Activated T-cell treated with anti-CD3 and anti-CD28 coated beads for 48 hours (primary cell): ENCODE measurements around the gene LRRN4CL.
"Not testable (repeated sequence)": the region's sequence is repeated elsewhere in the genome, so short reads cannot be mapped to it uniquely, and the experiment has no call there.

Source experiments
- DNase-seq: peaks from one replicate; pipeline ENCODE4 v3.0.0-alpha.2; 2020; ENCODE audit warnings: low read depth

Gene LRRN4CL

DNA sequence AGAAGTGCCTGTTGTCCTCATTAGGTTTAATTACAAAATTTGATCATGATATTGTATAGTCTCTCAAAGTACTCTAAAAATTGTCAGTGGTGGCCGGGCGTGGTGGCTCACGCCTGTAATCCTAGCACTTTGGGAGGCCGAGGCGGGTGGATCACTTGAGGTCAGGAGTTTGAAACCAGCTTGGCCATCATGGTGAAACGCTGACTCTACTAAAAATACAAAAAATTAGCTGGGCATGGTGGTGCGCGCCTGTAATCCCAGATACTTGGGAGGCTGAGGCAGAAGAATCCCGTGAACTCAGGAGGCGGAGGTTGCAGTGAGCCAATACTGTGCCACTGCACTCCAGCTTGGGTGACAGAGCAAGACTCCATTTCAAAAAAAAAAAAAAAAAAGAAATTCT is 13.9 kb downstream of the LRRN4CL start:
- not testable (repeated sequence) for DNase-seq

DNA sequence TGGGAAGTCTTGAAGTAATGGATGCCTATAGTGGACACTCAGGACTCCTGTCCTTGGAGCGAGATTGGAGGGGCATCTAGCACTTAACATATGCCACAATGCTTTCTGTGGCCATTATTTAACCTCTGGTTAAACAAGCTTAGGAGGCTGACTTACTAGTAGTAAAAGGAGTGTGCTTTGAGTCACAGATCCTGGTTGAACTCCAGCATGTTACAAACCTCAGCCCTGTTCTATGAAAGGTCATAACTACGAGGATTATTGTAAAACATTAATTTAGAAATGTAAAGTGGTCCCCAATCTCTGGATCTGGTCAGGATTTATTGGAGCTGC is 16.2 kb downstream of the LRRN4CL start:
- DNase-seq: no peak

DNA sequence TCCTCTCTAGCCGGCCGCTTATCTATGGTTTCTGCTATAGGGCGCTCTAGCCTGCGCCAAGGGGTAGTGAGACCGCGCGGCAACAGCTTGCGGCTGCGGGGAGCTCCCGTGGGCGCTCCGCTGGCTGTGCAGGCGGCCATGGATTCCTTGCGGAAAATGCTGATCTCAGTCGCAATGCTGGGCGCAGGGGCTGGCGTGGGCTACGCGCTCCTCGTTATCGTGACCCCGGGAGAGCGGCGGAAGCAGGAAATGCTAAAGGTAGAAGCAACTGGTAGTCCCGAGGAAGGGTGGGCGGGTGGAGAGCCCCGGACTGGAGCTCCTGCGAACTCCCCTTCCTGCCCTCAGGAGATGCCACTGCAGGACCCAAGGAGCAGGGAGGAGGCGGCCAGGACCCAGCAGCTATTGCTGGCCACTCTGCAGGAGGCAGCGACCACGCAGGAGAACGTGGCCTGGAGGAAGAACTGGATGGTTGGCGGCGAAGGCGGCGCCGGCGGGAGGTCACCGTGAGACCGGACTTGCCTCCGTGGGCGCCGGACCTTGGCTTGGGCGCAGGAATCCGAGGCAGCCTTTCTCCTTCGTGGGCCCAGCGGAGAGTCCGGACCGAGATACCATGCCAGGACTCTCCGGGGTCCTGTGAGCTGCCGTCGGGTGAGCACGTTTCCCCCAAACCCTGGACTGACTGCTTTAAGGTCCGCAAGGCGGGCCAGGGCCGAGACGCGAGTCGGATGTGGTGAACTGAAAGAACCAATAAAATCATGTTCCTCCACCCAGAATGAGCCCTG is 17.5 kb downstream of the LRRN4CL start, which contains the start of the genes LBHD1 and UQCC3:
Gene LBHD1 (minus strand): TSS at position 660 of the 782 bp plus-strand sequence. CDS start 2,236 bp downstream, outside the sequence.
Gene UQCC3 (plus strand): TSS at position 66 of the 782 bp plus-strand sequence. CDS start 73 bp downstream, at position 139.
- peak; percentile 67 for DNase-seq

DNA sequence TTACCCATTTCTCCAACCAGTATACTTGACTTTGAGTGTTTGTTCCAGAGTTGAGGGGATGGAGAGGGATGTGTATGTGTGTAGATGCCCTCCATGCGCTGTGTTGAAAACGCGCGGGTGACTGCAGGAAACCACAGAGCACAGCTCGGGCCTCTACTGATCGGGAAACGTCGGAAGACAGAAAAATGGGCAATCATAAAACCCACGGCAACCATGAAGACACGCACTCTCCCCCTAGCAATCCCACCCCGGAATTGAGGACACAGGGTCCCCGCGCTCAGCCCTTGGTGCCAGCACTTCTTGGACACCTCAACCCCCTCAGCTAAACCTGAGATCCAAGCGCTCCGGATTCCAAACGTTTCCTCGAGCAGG is 18.1 kb downstream of the LRRN4CL start:
- DNase-seq: no peak

DNA sequence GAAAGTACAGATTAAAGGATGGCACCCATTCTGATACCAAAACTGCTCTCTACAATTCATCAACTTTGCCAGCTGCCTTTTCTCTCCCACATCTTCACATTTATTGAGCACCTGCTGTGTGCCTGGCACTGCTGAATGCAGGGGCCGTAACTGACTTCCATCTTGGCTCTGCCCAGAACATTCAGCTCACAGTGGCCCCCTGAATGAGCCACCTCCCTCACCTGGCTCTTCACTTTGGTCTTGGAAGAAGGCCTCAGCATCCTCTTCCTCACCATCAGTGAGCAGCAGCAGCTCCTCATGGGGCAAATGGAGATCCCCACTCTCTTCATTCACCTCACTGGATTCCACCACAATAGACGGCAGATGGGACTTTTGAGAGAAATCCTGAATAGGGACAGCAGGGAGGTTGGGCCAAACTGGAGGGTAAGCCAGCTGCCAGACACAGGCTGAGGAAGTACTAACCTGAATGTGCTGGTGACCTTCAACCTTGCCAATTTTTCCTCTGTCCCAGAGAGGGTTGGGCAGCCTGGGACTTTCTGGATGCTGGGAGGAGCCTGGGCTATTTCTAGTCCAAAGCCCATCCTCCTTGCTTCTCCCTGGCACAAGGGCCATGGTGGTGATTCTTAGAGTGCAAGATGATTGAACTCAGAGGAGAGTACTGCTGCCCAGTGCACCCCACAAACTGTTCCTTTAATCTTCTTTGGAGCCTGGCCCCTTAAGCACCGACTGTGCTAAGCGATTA is 19.7 kb downstream of the LRRN4CL start:
- DNase-seq: no peak

DNA sequence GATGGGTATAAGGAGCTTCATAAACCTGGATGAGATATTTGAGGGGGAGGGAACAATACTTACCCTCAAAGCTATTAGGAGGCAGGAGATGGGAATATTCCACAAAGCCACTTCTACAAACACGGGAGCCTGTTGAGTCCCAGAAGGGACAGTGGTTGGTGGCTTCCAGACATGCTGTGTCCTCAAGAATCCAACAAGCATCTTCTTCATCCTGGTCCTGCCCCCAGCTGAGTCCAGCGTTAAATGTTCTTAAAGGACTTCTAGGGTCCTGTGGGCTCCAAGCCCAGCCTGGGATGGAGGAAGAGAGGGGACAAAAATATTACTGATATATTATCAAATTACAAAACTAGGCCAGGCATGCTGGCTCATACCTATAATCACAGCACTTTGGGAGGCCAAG is 21.9 kb downstream of the LRRN4CL start:
- no peak for DNase-seq

DNA sequence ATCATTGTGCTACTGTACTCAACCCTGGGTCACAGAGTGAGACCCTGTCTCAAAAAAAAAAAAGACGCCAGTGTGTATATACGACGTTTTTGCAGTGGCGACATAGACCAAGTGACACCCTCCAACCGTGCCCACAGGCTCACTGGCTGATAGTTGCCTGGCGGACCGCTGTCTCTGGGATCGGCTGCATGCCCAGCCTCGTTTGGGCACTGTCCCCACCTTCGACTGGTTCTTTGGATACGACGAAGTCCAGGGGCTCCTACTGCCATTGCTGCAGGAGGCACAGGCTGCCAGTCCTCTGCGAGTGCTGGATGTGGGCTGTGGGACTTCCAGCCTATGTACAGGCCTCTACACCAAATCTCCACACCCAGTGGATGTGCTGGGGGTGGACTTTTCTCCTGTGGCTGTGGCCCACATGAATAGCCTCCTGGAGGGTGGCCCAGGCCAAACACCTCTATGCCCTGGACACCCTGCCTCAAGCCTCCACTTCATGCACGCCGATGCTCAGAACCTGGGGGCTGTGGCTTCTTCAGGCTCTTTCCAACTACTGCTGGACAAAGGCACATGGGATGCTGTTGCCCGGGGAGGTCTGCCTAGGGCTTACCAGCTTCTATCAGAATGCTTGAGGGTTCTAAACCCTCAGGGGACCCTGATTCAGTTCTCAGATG is 22.9 kb downstream of the LRRN4CL start:
- no peak for DNase-seq

DNA sequence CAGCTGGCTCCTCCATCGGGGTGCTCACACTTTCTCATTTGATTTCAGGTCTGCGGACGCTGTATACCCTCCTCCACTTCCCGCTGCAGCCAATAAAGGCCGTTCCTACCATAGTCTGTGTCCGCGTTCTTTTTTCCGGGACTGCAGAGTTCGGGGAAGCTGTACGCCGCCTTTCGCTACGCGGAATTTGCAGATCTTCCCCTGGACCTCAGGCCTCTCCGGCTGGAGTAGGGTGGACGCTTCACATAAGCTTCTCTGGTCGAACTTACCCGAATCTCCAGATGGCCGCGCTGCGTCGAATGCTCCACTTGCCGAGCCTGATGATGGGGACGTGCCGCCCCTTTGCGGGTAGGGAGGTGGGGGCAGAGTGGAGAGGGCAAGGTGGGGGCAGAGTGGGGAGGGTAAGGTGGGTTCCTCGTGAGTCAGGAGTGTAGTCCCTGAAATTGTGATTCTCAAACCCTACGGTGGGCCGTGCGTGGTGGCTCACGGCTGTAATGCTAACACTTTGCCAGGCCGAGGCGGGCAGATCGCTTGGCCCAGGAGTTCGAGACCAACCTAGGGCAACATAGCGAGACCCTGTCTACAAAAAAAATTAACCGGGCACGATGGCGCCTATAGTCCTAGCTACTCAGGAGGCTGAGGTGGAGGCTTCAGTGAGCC is 23.6 kb downstream of the LRRN4CL start:
- DNase-seq: peak; percentile 56

DNA sequence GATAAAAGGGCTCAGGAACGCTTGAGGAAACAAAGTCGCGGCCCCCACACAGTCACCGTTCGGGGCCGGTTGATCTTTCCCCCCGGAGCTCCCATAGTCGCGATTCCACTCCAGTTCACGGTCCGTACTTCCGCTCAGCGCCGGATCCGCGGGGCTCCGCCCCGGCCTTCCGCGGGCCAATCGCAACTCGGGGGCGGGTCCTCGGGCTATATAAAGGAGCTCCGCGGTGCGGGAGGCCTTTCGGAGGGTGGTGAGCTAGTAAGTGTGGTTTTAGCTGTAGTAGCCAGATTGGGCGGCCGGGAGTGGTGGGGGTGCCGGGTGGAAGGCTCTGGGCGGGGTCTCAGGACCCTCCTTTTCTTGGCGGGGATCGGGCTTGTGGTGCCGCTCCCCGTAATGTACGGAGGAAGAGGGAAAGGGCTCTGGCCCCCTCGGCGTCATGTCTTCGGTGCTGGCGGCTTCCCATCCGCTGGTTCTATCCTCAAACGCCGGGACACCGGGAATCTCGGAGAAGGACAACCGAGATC is 24.2 kb downstream of the LRRN4CL start, which contains the start of the genes C11orf98 and CSKMT:
Gene C11orf98 (minus strand): TSS at position 136 of the 524 bp plus-strand sequence. CDS start 41 bp downstream, at position 95.
Gene CSKMT (plus strand): TSS at position 238 of the 524 bp plus-strand sequence. CDS start 568 bp downstream, outside the sequence.
- DNase-seq: peak; percentile 95

DNA sequence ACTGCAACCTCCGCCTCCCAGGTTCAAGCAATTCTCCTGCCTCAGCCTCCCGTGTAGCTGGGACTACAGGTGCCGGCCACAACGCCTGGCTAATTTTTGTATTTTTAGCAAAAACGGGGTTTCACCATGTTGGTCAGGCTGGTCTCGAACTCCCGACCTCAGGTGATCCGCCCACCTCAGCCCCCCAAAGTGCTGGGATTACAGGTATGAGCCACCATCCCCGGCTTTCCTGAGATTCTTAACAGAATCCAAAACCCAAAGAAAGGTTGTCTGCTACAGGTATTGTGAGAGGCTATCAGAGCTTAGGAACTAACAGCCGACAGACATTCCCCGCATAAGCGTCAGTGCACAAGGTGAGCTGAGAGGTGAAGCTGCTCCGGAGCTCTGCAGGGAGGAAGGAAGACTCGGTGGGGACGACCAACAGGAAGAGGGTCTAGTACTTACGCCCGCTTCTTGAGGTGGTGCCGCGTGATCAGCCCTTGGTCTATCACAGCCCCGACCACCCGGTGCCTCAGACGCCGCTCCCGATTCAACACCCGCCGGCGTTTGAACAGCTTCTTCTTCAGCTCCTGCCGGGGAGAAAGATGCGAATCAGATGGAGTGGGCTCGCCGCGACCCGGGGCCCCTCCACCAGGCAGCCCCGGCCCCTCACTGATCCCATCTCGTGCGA is 24.8 kb downstream of the LRRN4CL start:
- DNase-seq: no peak

DNA sequence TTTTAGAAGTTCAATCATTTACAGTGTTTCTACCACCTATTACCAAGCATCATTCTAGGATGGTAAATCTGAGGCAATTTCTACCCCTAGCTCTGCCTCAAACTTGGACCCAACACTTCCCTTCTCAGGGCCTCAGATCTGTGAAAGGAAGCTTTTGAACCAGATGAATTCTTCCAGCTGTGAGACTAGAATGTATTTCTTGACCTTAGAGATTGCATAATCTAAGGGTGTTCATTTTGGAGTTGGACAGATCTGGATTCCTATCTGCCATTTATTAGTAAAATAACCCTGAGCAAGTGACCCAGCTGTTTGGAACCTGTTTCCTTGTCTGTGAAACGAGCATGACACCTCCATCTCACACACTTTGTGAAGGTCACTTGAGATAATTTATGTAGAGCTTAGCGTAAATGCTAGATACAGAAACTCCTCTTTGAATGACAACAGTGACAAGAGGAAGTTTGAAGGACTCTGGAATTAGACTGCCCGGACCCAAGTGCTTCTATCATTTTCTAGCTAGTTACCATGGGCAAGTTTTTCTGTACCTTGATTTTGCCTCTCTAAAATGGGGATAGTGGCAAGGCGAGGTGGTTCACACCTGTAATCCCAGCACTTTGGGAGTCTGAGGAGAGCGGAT is 32.4 kb downstream of the LRRN4CL start:
- DNase-seq: no peak

DNA sequence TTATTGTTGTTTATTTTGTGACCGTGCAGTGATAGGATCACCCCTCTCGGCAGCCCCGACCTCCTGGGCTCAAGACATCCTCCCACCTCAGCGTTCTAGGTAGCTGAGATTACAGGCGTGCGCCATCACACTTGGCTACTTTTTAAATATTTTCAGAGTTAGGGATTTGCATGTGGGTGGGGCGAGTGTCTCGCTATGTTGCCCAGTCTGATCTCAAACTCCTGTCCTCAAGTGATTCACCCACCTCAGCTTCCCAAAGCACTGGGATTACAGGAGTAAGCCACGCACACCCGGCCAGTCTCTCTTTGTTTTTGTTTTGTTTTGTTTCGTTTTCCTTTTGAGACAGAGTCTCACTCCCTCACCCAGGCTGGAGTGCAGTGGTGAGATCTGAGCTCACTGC is 35.0 kb downstream of the LRRN4CL start:
- no peak for DNase-seq

DNA sequence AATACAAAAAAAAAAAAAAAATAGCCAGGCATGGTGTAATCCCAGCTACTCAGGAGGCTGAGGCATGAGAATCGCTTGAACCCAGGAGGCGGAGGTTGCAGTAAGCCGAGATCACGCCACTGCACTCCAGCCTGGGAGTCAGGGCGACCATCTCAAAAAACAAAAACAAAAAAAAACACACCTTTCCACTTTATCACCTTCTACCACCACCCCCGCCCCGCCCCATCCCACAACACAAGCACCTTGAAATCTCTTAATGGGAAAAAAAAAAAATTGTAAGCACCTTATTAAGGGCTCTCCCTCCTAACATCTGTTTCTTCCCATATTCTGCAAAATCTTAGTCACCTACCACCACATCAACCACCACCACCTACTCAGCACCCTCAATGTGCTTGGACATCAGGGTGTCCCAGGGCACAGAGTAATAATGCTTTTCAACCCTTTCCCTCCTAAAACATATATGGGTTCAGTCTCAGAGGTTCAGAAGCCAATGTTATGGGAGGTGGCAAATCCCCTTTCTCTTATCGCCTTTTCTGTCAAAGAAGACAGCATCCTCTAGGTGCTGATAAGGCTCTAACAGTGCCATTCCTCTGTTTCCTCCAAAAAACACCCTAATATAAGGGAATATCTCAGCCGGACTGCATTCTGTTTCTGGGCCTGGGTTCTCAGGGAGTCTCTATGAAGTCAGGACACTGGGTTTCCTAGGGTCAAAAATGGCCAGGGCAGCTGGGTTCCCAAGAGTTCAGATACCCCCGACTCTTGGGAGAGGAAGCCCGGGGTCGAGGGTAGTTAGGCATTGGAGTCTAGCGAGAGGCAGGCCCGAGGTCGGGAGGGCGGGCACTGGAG is 36.9 kb downstream of the LRRN4CL start:
- DNase-seq: no peak

DNA sequence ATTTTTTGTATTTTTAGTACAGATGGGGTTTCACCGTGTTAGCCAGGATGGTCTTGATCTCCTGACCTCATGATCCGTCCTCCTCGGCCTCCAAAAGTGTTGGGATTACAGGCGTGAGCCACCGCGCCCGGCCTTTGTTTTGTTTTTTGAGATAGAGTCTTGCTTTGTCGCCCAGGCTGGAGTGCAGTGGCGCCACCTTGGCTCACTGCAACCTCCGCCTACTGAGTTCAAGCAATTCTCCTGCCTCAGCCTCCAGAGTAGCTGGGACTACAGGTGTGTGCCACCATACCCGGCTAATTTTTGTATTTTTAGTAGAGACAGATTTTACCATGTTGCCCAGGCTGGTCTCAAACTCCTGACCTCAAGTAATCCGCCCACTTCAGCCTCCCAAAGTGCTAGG is 39.0 kb downstream of the LRRN4CL start:
- not testable (repeated sequence) for DNase-seq

DNA sequence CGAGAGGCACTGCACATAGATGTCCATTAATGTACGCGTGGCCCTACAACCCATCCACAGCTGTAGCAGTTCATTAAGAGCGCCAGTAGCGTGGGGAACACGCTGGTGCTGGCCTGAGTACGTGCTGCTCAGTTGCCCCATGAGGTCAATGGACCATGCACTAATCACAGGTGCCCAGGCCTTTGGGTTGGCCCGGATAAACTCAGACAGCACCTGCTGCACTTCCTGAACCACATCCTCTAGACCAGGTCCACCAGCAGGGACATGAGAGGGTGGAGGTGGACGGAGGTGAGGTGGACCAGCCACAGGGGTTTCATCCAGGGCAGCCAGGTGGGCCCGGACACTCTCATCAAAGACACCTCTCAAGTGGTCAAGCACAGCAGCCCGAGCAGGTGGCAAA is 39.8 kb downstream of the LRRN4CL start:
- no peak for DNase-seq

DNA sequence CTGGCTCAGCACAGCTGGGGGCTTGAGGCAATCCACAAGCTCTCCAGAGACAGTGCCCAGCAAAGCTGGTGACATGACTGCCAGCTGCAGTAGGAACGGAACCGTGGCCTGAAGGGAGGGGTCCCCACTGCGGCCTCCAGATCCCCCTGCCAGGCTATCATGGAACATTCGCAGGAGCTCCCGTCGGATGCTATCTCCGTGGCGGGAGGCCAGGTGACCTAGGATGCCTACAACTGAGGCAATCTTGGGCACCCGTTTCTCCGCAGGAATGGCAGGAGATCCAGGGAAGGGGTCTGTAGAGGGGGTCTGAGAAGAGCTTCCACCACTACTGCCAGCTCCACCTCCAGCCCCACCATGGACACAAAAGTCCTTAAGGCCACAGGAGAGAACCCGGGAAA is 40.4 kb downstream of the LRRN4CL start:
- no peak for DNase-seq

DNA sequence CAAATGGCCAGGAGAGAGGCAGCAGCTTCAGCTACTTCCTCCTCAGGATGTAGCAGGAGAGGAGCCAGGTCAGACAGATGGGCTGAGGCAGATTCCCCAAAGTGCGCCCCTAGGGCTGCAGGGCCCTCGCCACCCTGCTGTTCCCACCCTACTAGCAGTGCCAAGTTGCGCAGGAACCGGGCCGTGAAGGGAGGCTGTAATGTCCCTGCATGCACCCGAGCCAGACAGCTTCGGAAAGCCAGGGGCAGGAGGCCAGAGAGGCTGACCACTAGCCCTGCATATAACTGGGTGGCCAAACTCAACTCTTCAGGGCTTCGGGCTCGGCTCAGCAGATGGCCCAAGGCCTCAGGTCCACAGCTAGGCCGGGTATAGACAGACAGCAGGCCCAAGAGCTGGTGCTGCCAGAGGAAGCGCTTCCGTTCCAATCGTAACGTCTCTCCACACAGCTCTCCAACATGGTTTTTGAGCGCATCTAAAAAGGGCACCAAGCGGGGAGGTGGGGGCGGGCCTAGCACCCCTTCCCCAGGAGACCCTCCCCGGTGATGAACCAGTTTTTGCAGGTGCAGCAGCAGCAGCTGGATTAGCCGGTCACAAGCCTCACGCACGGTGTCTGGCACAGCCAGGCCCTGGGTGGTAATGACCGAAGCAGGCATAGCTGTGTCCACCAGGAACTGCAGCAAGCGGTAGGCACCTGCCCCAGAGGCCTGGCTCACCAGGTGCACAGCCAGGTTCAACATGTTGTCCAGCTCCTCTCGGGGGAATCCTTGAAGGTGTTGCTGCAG is 41.0 kb downstream of the LRRN4CL start:
- DNase-seq: no peak

DNA sequence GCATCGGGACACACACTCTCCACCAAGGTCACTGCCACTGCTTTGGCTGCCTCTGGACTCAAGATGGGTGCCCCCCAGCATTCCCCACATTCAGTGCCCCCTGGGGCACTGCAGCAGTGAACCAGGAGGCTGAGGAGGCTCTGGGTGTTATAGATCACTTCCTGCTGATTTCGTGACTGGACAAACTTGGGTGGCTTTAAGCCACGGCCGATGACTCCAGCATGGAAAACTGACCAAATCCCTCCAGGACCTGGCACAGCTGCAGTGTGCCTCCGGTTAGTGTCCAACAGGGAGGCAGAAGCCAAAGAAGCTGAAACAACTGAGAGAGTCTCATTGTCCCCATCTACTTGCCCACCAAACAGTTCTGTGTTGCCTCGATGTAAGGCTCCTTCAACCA is 41.7 kb downstream of the LRRN4CL start:
- no peak for DNase-seq
